NCI-H345 treated with DMSO at 0.1 percent for 48 hours (cell line): ENCODE data around the gene NRP2.

Experiments used
- DNase-seq: peaks from one replicate; lab custom pipeline; 2025; ENCODE audit not compliant: unreplicated experiment; lab: John Stamatoyannopoulos, UW

NRP2 gene

GRCh38 chr2:205659922-205660321, 22.4 kb upstream of the NRP2 start:
- DNase-seq, result peak; percentile 63

DNA sequence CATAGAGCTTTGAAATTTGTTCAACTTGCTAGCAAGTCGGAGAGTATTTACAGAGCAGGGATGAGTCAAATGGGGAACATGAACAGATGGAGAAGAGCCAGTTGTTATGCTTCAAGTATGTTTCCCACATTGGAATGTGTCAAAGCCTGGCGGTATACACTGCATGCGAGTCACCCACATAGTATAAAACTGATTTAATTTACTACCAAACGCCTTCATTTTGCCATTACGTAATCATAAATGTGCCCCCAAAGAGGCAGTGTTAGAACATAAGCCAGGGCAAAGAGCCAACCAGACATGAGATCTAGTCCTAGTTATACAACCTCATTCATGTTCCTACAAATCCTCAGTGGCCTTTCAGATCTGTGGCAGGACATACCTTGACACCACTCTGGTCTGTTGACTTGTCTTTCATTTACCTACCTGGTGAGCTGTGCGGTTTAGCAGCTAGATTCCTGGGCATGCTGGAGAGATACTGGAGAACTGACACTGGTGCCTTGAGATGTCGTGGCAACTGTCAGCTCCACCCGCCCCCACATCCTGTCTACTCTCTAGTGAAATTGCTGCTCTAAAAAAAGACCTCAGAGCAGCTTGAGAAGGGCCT, 21.7 kb upstream of the NRP2 start:
- DNase-seq, result no peak

DNA sequence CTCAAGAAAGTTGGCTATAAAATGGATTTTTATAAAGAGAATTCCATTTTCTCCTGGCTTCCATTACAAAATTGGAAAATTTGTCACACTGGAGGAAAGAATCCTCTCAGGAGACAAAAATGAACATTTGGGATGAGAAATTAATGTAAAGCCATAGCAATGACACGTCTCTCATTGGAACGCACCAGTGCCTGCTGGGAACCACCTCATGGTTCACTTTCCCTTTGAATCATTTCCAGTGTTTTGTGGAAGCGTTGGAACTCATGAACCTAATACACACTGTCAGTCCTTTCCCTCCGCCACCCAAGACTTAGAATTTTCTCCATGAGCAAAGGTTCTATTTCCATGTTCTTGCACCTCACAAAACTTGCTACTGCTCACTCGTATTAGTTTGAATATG, 21.0 kb upstream of the NRP2 start:
- no peak for DNase-seq

- no peak for DNase-seq
These were observed 19.9 kb upstream of the NRP2 start for GRCh38 chr2:205662206-205662965.

GRCh38 chr2:205665791-205666190, 16.5 kb upstream of the NRP2 start:
- no peak for DNase-seq

DNA sequence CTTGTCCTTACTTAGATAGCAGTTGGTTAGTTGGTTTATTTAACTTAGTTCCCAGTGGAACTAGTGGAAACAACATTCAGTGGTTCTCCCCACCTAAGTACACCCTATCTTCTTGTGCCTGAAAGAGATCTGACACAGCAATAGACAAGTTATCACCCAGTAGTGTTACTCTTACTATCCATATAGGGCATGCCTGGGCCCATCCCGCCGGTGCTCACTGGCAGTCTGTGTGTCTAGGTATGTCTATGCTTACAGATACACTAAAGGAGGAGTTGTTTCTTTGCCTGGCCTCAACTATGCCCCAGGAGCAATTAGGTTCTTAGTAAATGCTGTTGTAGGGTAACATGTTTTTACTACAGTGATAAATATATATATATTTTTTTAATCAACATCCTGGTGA, 12.0 kb upstream of the NRP2 start:
- DNase-seq, result no peak

DNA sequence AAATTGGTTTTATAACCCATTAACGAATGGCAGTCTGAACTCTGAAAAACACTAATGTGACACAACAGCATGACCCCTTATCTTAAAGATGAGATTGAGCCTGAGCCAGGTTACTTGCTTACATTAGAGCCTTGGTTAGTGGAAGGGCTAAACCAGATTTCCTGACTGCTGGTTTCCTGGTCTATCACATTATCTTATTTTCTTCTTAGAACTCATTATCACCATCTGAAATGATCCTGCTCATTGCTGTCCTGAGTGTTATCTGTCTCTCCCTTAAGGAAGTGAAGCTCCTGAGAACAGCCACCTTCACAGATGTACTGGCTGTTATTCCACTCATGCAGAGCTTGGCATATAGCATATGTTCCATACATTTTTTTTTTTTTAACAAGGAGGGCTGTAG, 9.0 kb upstream of the NRP2 start:
- DNase-seq, result no peak

DNA sequence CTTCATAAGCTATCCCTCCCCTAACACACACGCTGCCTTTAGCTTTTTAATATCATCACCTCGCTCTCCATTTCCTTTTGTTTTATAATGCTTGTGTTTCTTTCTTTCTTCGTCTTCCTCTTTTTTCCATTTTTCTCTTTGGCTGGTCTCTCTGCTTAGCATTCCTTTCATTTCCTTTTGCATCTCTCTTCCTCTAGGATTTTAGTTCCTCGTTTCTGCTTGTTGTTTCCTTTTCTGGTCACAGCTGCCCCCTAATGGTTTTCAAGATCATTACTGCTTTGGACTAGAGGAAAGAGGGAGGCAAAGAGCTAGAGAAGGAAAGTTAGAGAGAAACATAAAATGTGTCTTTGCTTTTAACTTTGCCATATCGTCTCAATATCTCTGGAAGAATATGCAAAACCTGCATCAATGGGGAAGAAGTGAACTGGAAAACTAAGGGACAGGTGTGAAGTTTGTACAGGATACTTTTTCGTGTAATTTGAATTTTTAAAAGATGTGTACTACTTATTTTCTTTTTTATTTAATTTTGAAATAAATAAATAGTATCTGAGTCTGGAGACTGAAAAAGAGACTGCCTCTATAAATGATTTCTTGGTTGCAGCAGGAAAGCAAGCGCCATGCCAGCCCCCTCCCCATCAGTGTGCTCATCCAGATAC, 6.3 kb upstream of the NRP2 start:
- peak; percentile 61 for DNase-seq

DNA sequence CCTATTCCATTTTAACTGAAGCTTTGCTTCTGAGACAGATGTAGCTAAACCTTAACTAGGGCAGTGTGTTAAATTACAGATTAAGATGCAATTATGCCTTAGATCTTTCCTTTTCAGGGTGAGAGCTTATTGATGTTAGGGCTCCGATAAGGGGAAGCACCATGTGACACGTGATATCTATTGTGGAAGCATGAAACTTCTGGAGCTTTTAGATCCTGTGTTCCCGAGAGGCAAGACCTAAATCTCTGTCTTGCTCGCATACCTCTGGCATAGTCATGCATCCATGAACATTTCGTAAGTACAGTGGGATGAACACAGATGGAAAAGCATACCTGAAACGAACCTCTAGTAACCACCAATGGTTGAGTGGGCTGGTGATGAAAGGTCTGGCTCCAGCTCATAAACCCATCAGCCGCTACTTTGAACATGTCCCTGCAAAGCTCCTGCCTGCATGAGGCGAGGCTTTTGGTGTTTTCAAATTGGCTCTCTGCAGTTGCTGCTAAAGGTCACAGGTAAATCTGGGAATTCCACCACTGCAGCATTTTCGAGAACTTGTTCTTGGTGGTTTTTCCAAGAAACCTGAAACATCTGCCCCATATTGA, 3.7 kb upstream of the NRP2 start:
- DNase-seq, result no peak

DNA sequence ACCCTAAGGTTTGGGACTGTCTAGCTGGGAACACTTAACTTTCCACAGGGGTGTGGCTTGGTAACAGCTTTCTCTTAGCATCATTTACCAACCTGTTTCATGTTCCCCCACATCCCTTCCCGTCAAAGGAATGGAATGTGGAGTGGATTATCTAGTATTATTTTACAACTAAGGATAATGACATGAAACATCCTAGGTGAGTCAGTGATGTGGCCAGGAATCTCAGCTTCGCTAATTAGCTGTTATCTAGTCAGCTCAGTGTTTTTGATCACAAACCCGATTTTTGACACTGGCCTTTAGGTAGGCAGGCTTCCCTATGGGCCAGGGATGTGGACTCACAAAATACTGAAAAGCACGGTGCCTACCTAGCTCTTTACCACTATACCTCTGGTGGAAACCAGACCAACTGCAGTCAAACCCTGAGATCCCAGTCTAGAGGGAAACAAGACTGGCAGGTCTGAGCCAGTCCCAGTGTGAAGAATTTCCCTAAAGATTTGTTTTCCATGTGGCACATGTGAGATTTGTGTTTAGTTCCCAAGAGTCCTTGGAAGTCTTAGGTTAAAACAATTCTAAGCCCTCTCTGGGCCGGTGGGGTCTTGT, 2.8 kb upstream of the NRP2 start:
- no peak for DNase-seq

DNA sequence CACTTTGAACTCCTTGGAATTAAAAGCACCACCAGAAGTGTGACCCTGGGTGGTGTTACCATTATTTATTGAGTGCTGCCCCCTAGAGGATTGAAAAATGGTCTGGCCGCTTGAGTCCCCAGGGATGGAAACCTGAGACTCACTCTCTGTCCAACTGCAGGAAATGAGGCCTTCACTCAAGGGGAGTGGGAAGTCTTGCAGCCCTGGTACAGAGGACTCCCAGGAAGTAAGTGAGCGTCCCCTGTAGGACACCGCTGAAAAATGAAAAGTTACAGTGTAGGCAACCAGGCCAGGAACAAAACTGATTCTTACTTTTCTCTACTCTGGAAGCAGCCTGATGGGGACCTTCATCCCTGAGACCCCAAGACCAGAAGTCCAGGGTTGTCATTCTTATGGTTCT, 2.2 kb upstream of the NRP2 start:
- peak; percentile 82 for DNase-seq

GRCh38 chr2:205680903-205681302, 1.4 kb upstream of the NRP2 start:
- no peak for DNase-seq

- DNase-seq, result no peak
These were observed 681 bp upstream of the NRP2 start for GRCh38 chr2:205681401-205682238.

DNA sequence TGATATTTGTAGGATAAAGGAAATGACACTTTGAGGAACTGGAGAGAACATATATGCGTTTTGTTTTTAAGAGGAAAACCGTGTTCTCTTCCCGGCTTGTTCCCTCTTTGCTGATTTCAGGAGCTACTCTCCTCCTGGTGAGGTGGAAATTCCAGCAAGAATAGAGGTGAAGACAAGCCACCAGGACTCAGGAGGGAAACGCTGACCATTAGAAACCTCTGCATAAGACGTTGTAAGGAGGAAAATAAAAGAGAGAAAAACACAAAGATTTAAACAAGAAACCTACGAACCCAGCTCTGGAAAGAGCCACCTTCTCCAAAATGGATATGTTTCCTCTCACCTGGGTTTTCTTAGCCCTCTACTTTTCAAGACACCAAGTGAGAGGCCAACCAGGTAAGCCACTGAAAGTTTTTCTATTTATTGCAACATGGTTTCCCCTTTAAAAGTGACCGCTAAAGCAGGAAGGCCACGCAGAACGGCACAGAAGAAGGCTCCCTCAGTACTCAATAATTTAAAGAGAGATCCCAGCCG, 735 bp downstream of the NRP2 start:
- DNase-seq, result no peak

DNA sequence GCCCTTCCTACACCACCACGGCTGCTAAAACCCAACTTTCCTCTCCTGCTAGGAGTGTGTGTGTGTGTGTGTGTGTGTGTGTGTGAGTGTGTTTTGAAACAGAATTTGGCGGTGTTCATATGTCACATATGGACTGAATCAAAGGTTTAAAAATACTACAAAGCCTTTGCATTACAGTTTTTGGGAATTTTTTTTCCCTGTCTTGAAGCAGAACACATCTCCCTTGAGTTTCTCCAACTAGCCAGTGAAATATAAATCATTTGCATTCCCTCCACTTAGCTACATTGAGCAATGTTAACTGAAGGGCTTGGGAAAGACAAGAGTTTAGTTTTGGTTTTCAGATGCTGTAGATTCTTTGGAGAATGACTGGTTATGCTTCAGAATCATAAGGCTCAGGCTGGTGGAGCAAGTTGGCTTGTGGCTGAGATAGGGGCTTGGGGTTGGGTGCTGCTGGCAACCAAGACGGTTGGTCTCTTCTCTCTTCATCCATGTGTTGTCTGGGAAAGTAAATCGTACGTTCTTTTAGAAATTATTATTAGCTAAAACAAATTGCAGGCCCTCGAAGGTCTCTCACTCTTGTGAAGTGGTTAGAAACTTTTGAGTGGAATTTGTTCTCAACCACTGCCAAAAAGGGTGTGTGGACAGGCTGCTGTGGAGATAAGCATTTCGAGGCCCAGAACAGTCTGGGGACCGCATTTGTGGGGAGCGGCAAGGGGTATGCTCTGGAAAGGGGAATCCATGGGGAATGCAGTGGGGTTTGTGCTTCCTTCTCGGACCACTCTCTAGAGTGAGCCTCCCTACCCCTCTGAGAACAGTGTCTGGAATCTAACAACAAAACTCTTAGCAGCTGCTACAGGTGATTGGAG, 1.4 kb downstream of the NRP2 start:
- no peak for DNase-seq

GRCh38 chr2:205684871-205685313, 2.6 kb downstream of the NRP2 start:
- DNase-seq, result no peak

GRCh38 chr2:205685314-205686055, 3.2 kb downstream of the NRP2 start:
- DNase-seq, result no peak

DNA sequence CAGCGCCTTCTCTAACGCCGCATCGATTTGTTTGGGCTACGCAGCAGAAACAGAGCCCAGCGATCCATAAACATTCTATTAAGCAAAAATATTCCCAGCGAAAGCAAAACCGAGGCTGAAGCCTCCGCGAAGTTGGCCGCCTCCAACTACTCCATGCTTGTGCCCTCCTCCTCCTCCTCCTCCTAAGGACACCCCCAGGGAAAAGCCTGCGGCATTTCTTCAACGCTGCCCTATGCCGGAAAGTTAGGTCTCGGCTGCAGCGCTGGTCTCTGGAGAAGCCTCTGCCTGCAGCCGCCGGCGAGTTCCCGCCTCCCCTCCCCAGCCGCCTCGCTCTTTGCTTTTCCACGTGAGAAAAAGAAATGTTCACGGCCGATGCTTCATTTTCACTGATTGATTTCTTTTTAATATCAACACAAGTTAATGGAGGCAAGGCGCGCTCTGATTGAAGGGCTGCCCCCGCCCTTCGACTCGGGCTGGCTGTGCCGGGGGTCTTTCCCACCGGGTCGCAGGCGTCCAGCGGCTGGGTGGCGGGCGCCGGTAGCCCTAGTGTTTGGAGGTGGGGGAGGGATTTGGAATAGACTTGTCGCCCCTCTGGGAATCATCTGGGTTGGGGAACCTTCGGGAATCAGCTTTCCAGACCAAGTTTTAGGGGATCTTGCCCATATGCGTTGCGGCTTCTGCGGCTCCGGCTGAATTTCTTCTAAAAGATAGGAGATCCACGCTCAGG, 3.9 kb downstream of the NRP2 start:
- DNase-seq, result no peak
